CD4-positive, alpha-beta memory T cell (primary cell): ENCODE results near the gene PPP4R4. TPM values are rescaled to one million over a fixed set of nuclear protein-coding genes. Genes with fewer than 3 reads are reported as not detected.
"Not testable (repeated sequence)": the region's sequence is repeated elsewhere in the genome, so short reads cannot be mapped to it uniquely, and the experiment has no call there.

Experiments
- CTCF ChIA-PET: fragments of 350-600 bp; sonication (Branson Sonifier 250); formaldehyde crosslinking; loops from one replicate; lab custom pipeline; 2021; ENCODE audit warnings: inconsistent platforms; ENCODE audit not compliant: partially characterized antibody; lab: Charles Lee
- POLR2A ChIA-PET: fragments of 350-600 bp; sonication (Branson Sonifier 250); formaldehyde crosslinking; loops from one replicate; lab custom pipeline; 2021; ENCODE audit not compliant: partially characterized antibody; lab: Charles Lee
- DNase-seq, 5 donors: peaks; one replicate each; pipeline versions ENCODE4 v3.0.0 to v3.0.0-alpha.2; 2020 to 2022; ENCODE audit warnings: mixed read lengths in 1 of 5
- H3K27ac ChIP-seq: one replicate; pipeline ENCODE4 v1.7.0; 2013; ENCODE audit warnings: low read depth, low read length
- H3K27me3 ChIP-seq: 2 replicates; pipeline ENCODE4 v1.7.0; 2013; ENCODE audit warnings: mild to moderate bottlenecking, low read length, moderate library complexity; ENCODE audit not compliant: insufficient read depth
- H3K36me3 ChIP-seq: 2 replicates; pipeline ENCODE4 v1.7.0; 2013; ENCODE audit warnings: mild to moderate bottlenecking, low read length, moderate library complexity; ENCODE audit not compliant: insufficient read depth
- H3K4me1 ChIP-seq: 2 replicates; pipeline ENCODE4 v1.7.0; 2013; ENCODE audit warnings: mild to moderate bottlenecking, low read length, moderate library complexity; ENCODE audit not compliant: insufficient read depth
- H3K4me3 ChIP-seq, 2 donors: one replicate each; pipeline ENCODE4 v1.7.0; 2013; ENCODE audit warnings: low read length in 2 of 2, mild to moderate bottlenecking in 1 of 2
- H3K9me3 ChIP-seq, 2 donors: one replicate each; pipeline ENCODE4 v1.7.0; 2013; ENCODE audit warnings: low read length in 2 of 2, control low read depth in 1 of 2; ENCODE audit not compliant: control insufficient read depth in 1 of 2
- H3K27ac Mint-ChIP-seq, 7 donors: one replicate each; pipeline ENCODE4 v1.8.0; 2020 to 2021; ENCODE audit warnings: mixed read lengths in 7 of 7, mild to moderate bottlenecking in 6 of 7, inconsistent platforms in 3 of 7, moderate library complexity in 3 of 7
- H3K27me3 Mint-ChIP-seq, 2 donors: one replicate each; pipeline ENCODE4 v1.8.0; 2020 to 2021; ENCODE audit warnings: mixed read lengths in 2 of 2
- H3K36me3 Mint-ChIP-seq, 2 donors: one replicate each; pipeline ENCODE4 v1.8.0; 2020 to 2021; ENCODE audit warnings: mixed read lengths in 2 of 2, inconsistent platforms in 1 of 2, mild to moderate bottlenecking in 1 of 2
- H3K4me1 Mint-ChIP-seq, 4 donors: one replicate each; pipeline ENCODE4 v1.8.0; 2020 to 2021; ENCODE audit warnings: mixed read lengths in 4 of 4, mild to moderate bottlenecking in 1 of 4
- H3K4me3 Mint-ChIP-seq, 8 donors: one replicate each; pipeline ENCODE4 v1.8.0; 2020 to 2021; ENCODE audit warnings: mixed read lengths in 8 of 8, mild to moderate bottlenecking in 7 of 8, moderate library complexity in 6 of 8, inconsistent platforms in 3 of 8
- H3K9me3 Mint-ChIP-seq, 8 donors: one replicate each; pipeline ENCODE4 v1.8.0; 2020 to 2021; ENCODE audit warnings: mixed read lengths in 8 of 8, mild to moderate bottlenecking in 5 of 8, inconsistent platforms in 3 of 8, moderate library complexity in 1 of 8
- intact Hi-C: fragments of 100-400 bp; cut with micrococcal nuclease; formaldehyde crosslinking; loops from one replicate; pipeline ENCODE4 v1.15.1; 2023
- polyA plus RNA-seq, 2 donors: library from polyadenylated mRNA; unstranded; fragments of 300-500 nt; fragmentation: Illumina TruSeq; gene quantifications; one replicate each; pipeline ENCODE4 v1.2.3, GENCODE V29; 2021
- total RNA-seq, 2 experiments: library from RNA; stranded (reverse); gene quantifications; one replicate each; pipeline ENCODE4 v1.2.3, GENCODE V29; 2021

PPP4R4 gene
- total and polyA plus RNA-seq, 4 experiments from 2014 or later: 0.38 to 7.3 (median 3.8) TPM

GRCh38 chr14:94276898-94277561, 102.9 kb downstream of the PPP4R4 start:
- H3K27me3 Mint-ChIP-seq, H3K9me3 ChIP-seq, CTCF ChIA-PET, H3K36me3 ChIP-seq, H3K27me3 ChIP-seq, H3K9me3 Mint-ChIP-seq, intact Hi-C loops, H3K4me1 ChIP-seq, H3K4me3 ChIP-seq, POLR2A ChIA-PET, H3K27ac Mint-ChIP-seq, DNase-seq, H3K4me3 Mint-ChIP-seq, H3K36me3 Mint-ChIP-seq, H3K4me1 Mint-ChIP-seq, H3K27ac ChIP-seq: not testable (repeated sequence)

GRCh38 chr14:94278731-94279130, 104.6 kb downstream of the PPP4R4 start:
- Mint-ChIP-seq H3K4me3 (no peak overlapping the region), H3K27me3 (peaks cover 0 to 3% of the 10 kb centered on the region in 2 donors), H3K27ac (no peak overlapping the region), H3K4me1 (no peaks in the 10 kb centered on the region), H3K36me3 (peaks cover 0 to 3% of the 10 kb centered on the region in 2 donors), H3K9me3 (no peaks in the 10 kb centered on the region)
- Histone ChIP-seq H3K9me3 (no peaks in the 10 kb centered on the region), H3K4me1 (no peaks in the 10 kb centered on the region), H3K4me3 (no peak overlapping the region), H3K27me3 (no peaks in the 10 kb centered on the region), H3K36me3 (no peaks in the 10 kb centered on the region), H3K27ac (no peak overlapping the region)
- ChIA-PET CTCF (no interaction called here), POLR2A (no interaction called here)
- intact Hi-C loops: no loop called here
- no peak for DNase-seq

- CTCF ChIA-PET: no interaction called here
- Mint-ChIP-seq H3K27ac (no peak overlapping the region), H3K27me3 (no peaks in the 10 kb centered on the region), H3K36me3 (no peaks in the 10 kb centered on the region), H3K9me3 (peaks cover 0 to 2% (median 0%) of the 10 kb centered on the region in 8 donors), H3K4me3 (no peak overlapping the region), H3K4me1 (no peaks in the 10 kb centered on the region)
- Histone ChIP-seq H3K4me3 (no peak overlapping the region), H3K27ac (no peak overlapping the region), H3K9me3 (no peaks in the 10 kb centered on the region), H3K36me3 (no peaks in the 10 kb centered on the region), H3K27me3 (no peaks in the 10 kb centered on the region), H3K4me1 (no peaks in the 10 kb centered on the region)
- POLR2A ChIA-PET: no interaction called here
- intact Hi-C loops: no loop called here
- DNase-seq: no peak
These were observed 109.0 kb downstream of the PPP4R4 start for GRCh38 chr14:94282991-94283723.

- no peaks in the 10 kb centered on the region for H3K27me3 Mint-ChIP-seq
- no peaks in the 10 kb centered on the region for H3K4me1 Mint-ChIP-seq
- Histone ChIP-seq H3K4me1 (no peaks in the 10 kb centered on the region), H3K9me3 (no peaks in the 10 kb centered on the region), H3K27ac (no peak overlapping the region), H3K27me3 (no peaks in the 10 kb centered on the region), H3K36me3 (no peaks in the 10 kb centered on the region), H3K4me3 (no peak overlapping the region)
- H3K9me3 Mint-ChIP-seq: peaks cover 0 to 2% (median 0%) of the 10 kb centered on the region in 8 donors
- ChIA-PET POLR2A (no interaction called here), CTCF (no interaction called here)
- no peak for DNase-seq
- no peaks in the 10 kb centered on the region for H3K36me3 Mint-ChIP-seq
- intact Hi-C loops: no loop called here
- H3K27ac Mint-ChIP-seq: no peak overlapping the region
- H3K4me3 Mint-ChIP-seq: no peak overlapping the region
These were observed 110.1 kb downstream of the PPP4R4 start for GRCh38 chr14:94284221-94284620.

- DNase-seq: no peak
- Mint-ChIP-seq H3K4me1 (no peaks in the 10 kb centered on the region), H3K4me3 (no peak overlapping the region), H3K27me3 (no peaks in the 10 kb centered on the region), H3K36me3 (no peaks in the 10 kb centered on the region), H3K27ac (no peak overlapping the region), H3K9me3 (peaks cover 0 to 2% (median 0%) of the 10 kb centered on the region in 8 donors)
- Histone ChIP-seq H3K4me1 (no peaks in the 10 kb centered on the region), H3K9me3 (no peaks in the 10 kb centered on the region), H3K27ac (no peak overlapping the region), H3K27me3 (no peaks in the 10 kb centered on the region), H3K4me3 (no peak overlapping the region), H3K36me3 (no peaks in the 10 kb centered on the region)
- ChIA-PET CTCF (no interaction called here), POLR2A (no interaction called here)
- intact Hi-C loops: no loop called here
These were observed 111.0 kb downstream of the PPP4R4 start for GRCh38 chr14:94285158-94285557.

GRCh38 chr14:94288610-94289465, 114.7 kb downstream of the PPP4R4 start:
- Histone ChIP-seq H3K27ac (no peak overlapping the region), H3K4me1 (no peaks in the 10 kb centered on the region), H3K27me3 (no peaks in the 10 kb centered on the region), H3K4me3 (no peak overlapping the region), H3K36me3 (no peaks in the 10 kb centered on the region), H3K9me3 (no peaks in the 10 kb centered on the region)
- ChIA-PET CTCF (no interaction called here), POLR2A (no interaction called here)
- Mint-ChIP-seq H3K27me3 (no peaks in the 10 kb centered on the region), H3K4me1 (no peaks in the 10 kb centered on the region), H3K27ac (no peak overlapping the region), H3K9me3 (peaks cover 0 to 2% (median 0%) of the 10 kb centered on the region in 8 donors), H3K4me3 (no peak overlapping the region), H3K36me3 (no peaks in the 10 kb centered on the region)
- no peak for DNase-seq
- intact Hi-C loops: no loop called here

- CTCF ChIA-PET: no interaction called here
- DNase-seq: no peak
- Mint-ChIP-seq H3K27me3 (peaks cover 0 to 2% of the 10 kb centered on the region in 2 donors), H3K4me1 (no peaks in the 10 kb centered on the region), H3K36me3 (no peaks in the 10 kb centered on the region), H3K9me3 (peaks cover 0 to 2% (median 0%) of the 10 kb centered on the region in 8 donors), H3K27ac (no peak overlapping the region), H3K4me3 (no peak overlapping the region)
- no peaks in the 10 kb centered on the region for H3K36me3 ChIP-seq
- H3K9me3 ChIP-seq: no peaks in the 10 kb centered on the region
- H3K27ac ChIP-seq: no peak overlapping the region
- intact Hi-C loops: no loop called here
- no peaks in the 10 kb centered on the region for H3K27me3 ChIP-seq
- no peak overlapping the region for H3K4me3 ChIP-seq
- POLR2A ChIA-PET: no interaction called here
- no peaks in the 10 kb centered on the region for H3K4me1 ChIP-seq
These were observed 116.1 kb downstream of the PPP4R4 start for GRCh38 chr14:94290197-94290596.
